Neural progenitor cell (in vitro differentiated cells): Measurements from ENCODE around the gene MINDY4B. TPM values are rescaled to one million over a fixed set of nuclear protein-coding genes. Genes with fewer than 3 reads are reported as not detected.

ENCODE experiments used
- DNase-seq: peaks from one replicate; pipeline ENCODE4 v3.0.0-alpha.2; 2016; ENCODE audit warnings: low spot score
- H2AFZ ChIP-seq: fragments of 200-600 bp; sonication (generic); replicated peaks from 2 replicates; pipeline ENCODE4 v1.6.1; 2016; ENCODE audit warnings: antibody characterized with exemption
- H3F3A ChIP-seq: fragments of 200-600 bp; sonication (generic); 2 replicates; pipeline ENCODE4 v1.6.1; 2016; ENCODE audit warnings: antibody characterized with exemption, low read depth
- H3K27ac ChIP-seq: fragments of 200-600 bp; sonication (generic); 2 replicates; pipeline ENCODE4 v1.5.1; 2016; ENCODE audit warnings: mild to moderate bottlenecking
- H3K27me3 ChIP-seq: fragments of 200-600 bp; sonication (generic); 2 replicates; pipeline ENCODE4 v1.6.1; 2016; ENCODE audit warnings: mild to moderate bottlenecking, moderate library complexity
- H3K36me3 ChIP-seq: fragments of 200-600 bp; sonication (generic); 2 replicates; pipeline ENCODE4 v1.5.1; 2016
- H3K4me1 ChIP-seq: fragments of 200-600 bp; sonication (generic); 2 replicates; pipeline ENCODE4 v1.6.1; 2016; ENCODE audit warnings: mixed run types
- H3K4me2 ChIP-seq: fragments of 200-600 bp; sonication (generic); 2 replicates; pipeline ENCODE4 v1.6.1; 2016
- H3K4me3 ChIP-seq: fragments of 200-600 bp; sonication (generic); 2 replicates; pipeline ENCODE4 v1.5.1; 2016
- H3K79me2 ChIP-seq: fragments of 200-600 bp; sonication (generic); 2 replicates; pipeline ENCODE4 v1.6.1; 2016; ENCODE audit warnings: low read depth
- H3K9ac ChIP-seq: fragments of 200-600 bp; sonication (generic); 2 replicates; pipeline ENCODE4 v1.6.1; 2016
- H3K9me3 ChIP-seq: fragments of 200-600 bp; sonication (generic); 2 replicates; pipeline ENCODE4 v1.5.1; 2016; ENCODE audit warnings: low read depth
- H4K20me1 ChIP-seq: fragments of 200-600 bp; sonication (generic); 2 replicates; pipeline ENCODE4 v1.6.1; 2016; ENCODE audit warnings: low read depth
- H3K27ac Mint-ChIP-seq: 3 replicates; pipeline ENCODE4 v1.8.0; 2021; ENCODE audit warnings: mixed read lengths
- H3K27me3 Mint-ChIP-seq: 2 replicates; pipeline ENCODE4 v1.8.0; 2022; ENCODE audit warnings: low read depth, mild to moderate bottlenecking, inconsistent platforms, moderate library complexity, mixed read lengths; ENCODE audit not compliant: insufficient read depth
- H3K36me3 Mint-ChIP-seq: 3 replicates; pipeline ENCODE4 v1.8.0; 2021; ENCODE audit warnings: mixed read lengths
- H3K4me1 Mint-ChIP-seq: 3 replicates; pipeline ENCODE4 v1.8.0; 2021; ENCODE audit warnings: mixed read lengths
- H3K4me3 Mint-ChIP-seq: 3 replicates; pipeline ENCODE4 v1.8.0; 2021; ENCODE audit warnings: mild to moderate bottlenecking, moderate library complexity, mixed read lengths
- H3K9me3 Mint-ChIP-seq: 3 replicates; pipeline ENCODE4 v1.8.0; 2020; ENCODE audit warnings: mixed read lengths
- EZH2 ChIP-seq: fragments of 200-600 bp; sonication (generic); IDR thresholded peaks from 2 replicates; pipeline ENCODE4 v1.6.1; 2017; ENCODE audit warnings: antibody characterized with exemption, mild to moderate bottlenecking, moderate library complexity
- EZH2phosphoT487 ChIP-seq: fragments of 200-600 bp; sonication (generic); IDR thresholded peaks from 2 replicates; pipeline ENCODE4 v1.6.1; 2017; ENCODE audit warnings: antibody characterized with exemption
- total RNA-seq: library from RNA; depleted of rRNA; stranded (reverse); fragments of >200 nt; gene quantifications from 2 replicates; pipeline ENCODE4 v1.2.3, GENCODE V29; 2015; ENCODE audit warnings: low replicate concordance
- TF ChIP-seq, protein P1 (sequence below): fragments of 200-600 bp; sonication (generic); IDR thresholded peaks from 2 replicates; pipeline ENCODE4 v1.5.1; 2017; ENCODE audit warnings: antibody characterized with exemption, mild to moderate bottlenecking

The MINDY4B gene
- total RNA-seq, 1 donor from 2014 or later, result not detected

DNA sequence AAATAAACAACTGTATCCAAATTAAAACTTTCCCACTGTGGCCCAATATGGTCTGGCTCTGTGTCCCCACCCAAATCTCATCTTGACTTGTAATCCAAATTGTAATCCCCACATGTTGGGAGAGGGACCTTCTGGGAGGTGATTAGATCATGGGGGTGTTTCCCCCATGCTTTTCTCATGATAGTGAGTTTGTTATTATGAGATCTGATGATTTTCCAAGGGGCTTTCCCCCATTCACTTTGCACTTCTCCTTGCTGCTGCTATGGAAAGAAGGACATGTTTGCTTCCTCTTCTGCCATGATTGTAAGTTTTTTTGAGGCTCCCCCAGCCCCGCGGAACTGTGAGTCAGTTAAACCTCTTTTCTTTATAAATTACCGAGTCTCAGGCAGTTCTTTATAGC lies 55.0 kb downstream of the MINDY4B start:
- no peaks in the 10 kb centered on the region for H3K27me3 Mint-ChIP-seq
- TF ChIP-seq EZH2phosphoT487, result no peak
- no peak for TF ChIP-seq EZH2
- TF ChIP-seq, protein P1, sequence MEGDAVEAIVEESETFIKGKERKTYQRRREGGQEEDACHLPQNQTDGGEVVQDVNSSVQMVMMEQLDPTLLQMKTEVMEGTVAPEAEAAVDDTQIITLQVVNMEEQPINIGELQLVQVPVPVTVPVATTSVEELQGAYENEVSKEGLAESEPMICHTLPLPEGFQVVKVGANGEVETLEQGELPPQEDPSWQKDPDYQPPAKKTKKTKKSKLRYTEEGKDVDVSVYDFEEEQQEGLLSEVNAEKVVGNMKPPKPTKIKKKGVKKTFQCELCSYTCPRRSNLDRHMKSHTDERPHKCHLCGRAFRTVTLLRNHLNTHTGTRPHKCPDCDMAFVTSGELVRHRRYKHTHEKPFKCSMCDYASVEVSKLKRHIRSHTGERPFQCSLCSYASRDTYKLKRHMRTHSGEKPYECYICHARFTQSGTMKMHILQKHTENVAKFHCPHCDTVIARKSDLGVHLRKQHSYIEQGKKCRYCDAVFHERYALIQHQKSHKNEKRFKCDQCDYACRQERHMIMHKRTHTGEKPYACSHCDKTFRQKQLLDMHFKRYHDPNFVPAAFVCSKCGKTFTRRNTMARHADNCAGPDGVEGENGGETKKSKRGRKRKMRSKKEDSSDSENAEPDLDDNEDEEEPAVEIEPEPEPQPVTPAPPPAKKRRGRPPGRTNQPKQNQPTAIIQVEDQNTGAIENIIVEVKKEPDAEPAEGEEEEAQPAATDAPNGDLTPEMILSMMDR, result no peak
- H3K4me1 Mint-ChIP-seq, result peaks cover 1% of the 10 kb centered on the region
- Histone ChIP-seq H3F3A (no peaks in the 10 kb centered on the region), H3K27ac (no peak overlapping the region), H3K36me3 (no peaks in the 10 kb centered on the region), H3K27me3 (no peaks in the 10 kb centered on the region), H3K4me1 (peaks cover under 1% of the 10 kb centered on the region), H3K4me2 (no peak overlapping the region), H3K79me2 (no peaks in the 10 kb centered on the region), H4K20me1 (no peaks in the 10 kb centered on the region), H3K4me3 (no peak overlapping the region), H3K9me3 (no peaks in the 10 kb centered on the region), H2AFZ (no peak overlapping the region), H3K9ac (no peak overlapping the region)
- no peaks in the 10 kb centered on the region for H3K36me3 Mint-ChIP-seq
- H3K9me3 Mint-ChIP-seq, result peaks cover 17% of the 10 kb centered on the region
- H3K27ac Mint-ChIP-seq, result no peak overlapping the region
- no peak overlapping the region for H3K4me3 Mint-ChIP-seq
- no peak for DNase-seq

DNA sequence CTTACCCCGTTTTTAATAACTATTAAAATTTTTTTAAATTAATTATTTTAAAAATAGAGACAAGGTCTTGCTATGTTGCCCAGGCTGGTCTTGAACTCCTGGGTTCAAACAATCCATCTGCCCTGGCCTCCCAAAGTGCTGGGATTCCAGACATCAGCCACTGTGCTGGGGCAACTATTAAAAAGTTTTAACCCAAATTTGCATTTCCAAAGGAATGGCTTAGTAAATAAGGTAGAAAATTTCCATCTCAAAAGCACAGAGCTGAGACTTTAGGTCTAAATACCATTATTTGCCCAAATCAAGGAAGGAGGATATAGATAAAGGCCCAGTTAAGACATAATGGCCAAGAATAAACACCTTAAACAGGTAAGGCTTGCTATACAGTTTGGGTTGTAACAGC lies 56.4 kb downstream of the MINDY4B start:
- no peak for TF ChIP-seq EZH2phosphoT487
- TF ChIP-seq, protein P1, result no peak
- Histone ChIP-seq H4K20me1 (no peaks in the 10 kb centered on the region), H3K4me3 (no peak overlapping the region), H2AFZ (no peak overlapping the region), H3F3A (no peaks in the 10 kb centered on the region), H3K79me2 (no peaks in the 10 kb centered on the region), H3K9me3 (no peaks in the 10 kb centered on the region), H3K9ac (no peak overlapping the region), H3K4me1 (peaks cover 7% of the 10 kb centered on the region), H3K4me2 (no peak overlapping the region), H3K27ac (no peak overlapping the region), H3K36me3 (no peaks in the 10 kb centered on the region), H3K27me3 (no peaks in the 10 kb centered on the region)
- H3K36me3 Mint-ChIP-seq, result no peaks in the 10 kb centered on the region
- peaks cover 16% of the 10 kb centered on the region for H3K9me3 Mint-ChIP-seq
- no peak for DNase-seq
- no peak overlapping the region for H3K27ac Mint-ChIP-seq
- no peak overlapping the region for H3K4me3 Mint-ChIP-seq
- H3K27me3 Mint-ChIP-seq, result peaks cover 2% of the 10 kb centered on the region
- H3K4me1 Mint-ChIP-seq, result peaks cover 10% of the 10 kb centered on the region

DNA sequence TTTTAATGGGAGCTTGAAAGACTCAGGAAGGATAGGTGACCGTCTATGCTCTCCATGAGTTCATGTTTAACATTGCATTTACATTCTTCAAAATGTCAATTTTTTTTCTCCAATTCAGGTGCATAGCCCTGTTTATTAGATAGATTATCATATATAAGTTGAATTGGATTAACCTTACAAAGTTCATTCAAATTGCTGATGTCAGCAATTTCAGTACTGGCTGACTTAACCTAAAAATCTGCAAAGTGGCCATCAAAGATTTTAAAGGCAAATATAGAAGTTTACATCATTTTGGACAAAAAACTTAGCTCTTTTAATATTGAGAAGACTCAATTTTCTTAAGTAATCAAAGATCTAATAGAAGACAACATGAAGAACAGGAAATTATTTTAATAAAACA lies 57.8 kb downstream of the MINDY4B start:
- no peak overlapping the region for H3K4me2 ChIP-seq
- Mint-ChIP-seq H3K9me3 (peaks cover 9% of the 10 kb centered on the region), H3K4me3 (no peak overlapping the region), H3K27me3 (peaks cover 2% of the 10 kb centered on the region), H3K36me3 (no peaks in the 10 kb centered on the region), H3K4me1 (peaks cover 10% of the 10 kb centered on the region), H3K27ac (no peak overlapping the region)
- no peak overlapping the region for H3K9ac ChIP-seq
- no peaks in the 10 kb centered on the region for H3K27me3 ChIP-seq
- DNase-seq, result no peak
- TF ChIP-seq EZH2 (no peak), EZH2phosphoT487 (no peak)
- TF ChIP-seq, protein P1, result no peak
- H3K79me2 ChIP-seq, result no peaks in the 10 kb centered on the region
- H3K4me1 ChIP-seq, result peaks cover 7% of the 10 kb centered on the region
- H2AFZ ChIP-seq, result no peak overlapping the region
- no peaks in the 10 kb centered on the region for H3K36me3 ChIP-seq
- no peaks in the 10 kb centered on the region for H3K9me3 ChIP-seq
- H3K4me3 ChIP-seq, result no peak overlapping the region
- no peak overlapping the region for H3K27ac ChIP-seq
- H3F3A ChIP-seq, result no peaks in the 10 kb centered on the region
- H4K20me1 ChIP-seq, result no peaks in the 10 kb centered on the region

DNA sequence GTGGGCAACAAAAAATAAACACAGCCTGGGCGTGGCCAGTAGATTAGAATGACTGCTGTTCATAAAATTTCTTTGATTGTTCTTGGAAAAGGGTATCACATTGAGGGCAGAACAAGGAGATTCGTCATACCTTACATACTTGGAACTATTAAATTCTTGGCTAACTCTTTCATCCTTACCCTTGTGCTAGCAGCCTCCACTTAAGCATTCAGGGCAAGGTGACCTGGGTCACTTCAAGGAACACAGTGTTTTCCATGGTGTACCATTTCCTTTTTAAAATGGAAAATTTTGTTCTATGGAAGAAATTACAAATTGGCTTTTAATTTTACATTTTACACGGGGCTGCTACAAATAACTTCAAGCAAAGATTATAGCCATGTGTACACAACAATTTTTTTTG lies 60.8 kb downstream of the MINDY4B start:
- H3F3A ChIP-seq, result no peaks in the 10 kb centered on the region
- no peaks in the 10 kb centered on the region for H4K20me1 ChIP-seq
- Mint-ChIP-seq H3K27me3 (peaks cover 2% of the 10 kb centered on the region), H3K36me3 (no peaks in the 10 kb centered on the region), H3K4me1 (peaks cover 10% of the 10 kb centered on the region), H3K4me3 (no peak overlapping the region), H3K27ac (no peak overlapping the region), H3K9me3 (no peaks in the 10 kb centered on the region)
- DNase-seq, result no peak
- H3K36me3 ChIP-seq, result no peaks in the 10 kb centered on the region
- H2AFZ ChIP-seq, result no peak overlapping the region
- no peak overlapping the region for H3K27ac ChIP-seq
- H3K4me2 ChIP-seq, result no peak overlapping the region
- TF ChIP-seq EZH2, result no peak
- TF ChIP-seq, protein P1, result no peak
- no peaks in the 10 kb centered on the region for H3K79me2 ChIP-seq
- peaks cover 7% of the 10 kb centered on the region for H3K4me1 ChIP-seq
- H3K9ac ChIP-seq, result no peak overlapping the region
- H3K4me3 ChIP-seq, result no peak overlapping the region
- H3K9me3 ChIP-seq, result no peaks in the 10 kb centered on the region
- no peaks in the 10 kb centered on the region for H3K27me3 ChIP-seq
